NOMO-1 (cell line): Measurements from ENCODE around the gene LAMTOR2.

ENCODE experiments used
- DNase-seq, 2 experiments: peaks; one replicate each; lab custom pipeline; 2025; ENCODE audit not compliant: unreplicated experiment in 2 of 2; lab: John Stamatoyannopoulos, UW

LAMTOR2 gene

DNA sequence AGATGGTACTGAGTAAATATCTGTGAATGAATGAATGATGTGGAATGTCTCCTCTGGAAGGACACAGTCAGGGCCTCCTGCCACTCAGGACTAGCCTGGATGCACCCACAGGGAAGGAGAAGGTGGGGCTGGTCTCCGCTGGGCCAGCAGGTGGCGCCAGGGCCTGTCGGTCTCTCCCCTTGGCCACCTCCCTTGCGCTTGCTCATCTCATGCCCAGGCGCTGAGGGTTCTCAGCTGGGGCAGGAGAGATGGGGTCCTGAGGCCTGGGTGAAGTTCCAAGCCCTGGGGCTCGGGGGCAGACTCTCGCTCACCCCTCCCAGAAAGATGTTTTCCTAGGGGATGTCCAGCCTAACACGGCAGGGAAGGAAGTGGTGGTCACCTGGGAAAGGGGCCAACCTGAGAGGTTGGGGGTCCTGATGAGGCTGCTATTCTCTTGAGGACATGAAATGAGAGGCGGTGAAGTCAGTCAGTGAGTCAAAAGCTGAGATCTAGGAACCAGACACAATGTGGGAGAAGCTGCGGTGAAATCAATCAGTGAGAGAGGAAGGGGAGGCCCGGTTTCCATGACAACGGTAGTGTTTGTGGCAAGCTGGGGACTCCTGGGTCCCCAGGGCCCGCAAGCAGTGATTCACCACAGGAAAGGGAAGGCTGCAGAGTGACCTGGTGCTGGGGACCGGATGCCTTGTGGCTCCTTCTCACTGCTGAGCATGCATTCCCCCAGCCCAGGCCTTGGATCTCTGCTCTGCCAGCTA, 42.2 kb downstream of the LAMTOR2 start:
- DNase-seq, result peak; percentile 81 to 89

DNA sequence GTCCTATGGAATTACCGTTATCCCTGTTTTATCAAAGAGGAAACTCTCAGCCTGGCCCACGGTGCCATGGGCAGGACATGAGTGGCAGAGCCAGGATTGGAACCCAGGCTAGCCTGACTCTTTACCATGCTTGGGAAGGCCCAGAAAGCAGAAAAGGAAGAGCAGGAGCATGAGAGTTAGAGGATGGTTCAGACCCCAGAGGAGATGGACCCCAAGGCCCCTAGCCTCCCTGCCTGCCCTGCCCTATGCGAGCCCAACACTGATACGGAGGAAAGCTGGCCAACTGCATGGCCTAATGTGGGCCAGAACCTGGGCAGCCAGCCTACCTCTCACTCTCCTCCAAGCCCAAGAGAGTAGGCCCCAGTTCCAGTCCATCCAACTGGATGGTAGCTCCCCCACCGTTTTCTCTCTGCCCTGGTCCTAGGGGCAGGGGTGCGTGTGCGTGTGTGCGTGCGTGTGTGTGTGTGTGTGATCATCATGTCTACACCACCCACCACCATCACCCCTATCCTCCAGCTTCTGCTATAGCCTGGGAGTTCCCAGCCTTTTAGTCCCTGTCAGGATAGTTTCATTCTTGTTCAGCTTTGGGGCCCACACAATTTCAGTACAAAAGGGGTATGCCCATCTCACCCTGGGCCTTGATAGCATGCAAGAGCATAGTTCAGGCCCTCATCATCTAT, 43.1 kb downstream of the LAMTOR2 start:
- DNase-seq, result no peak

DNA sequence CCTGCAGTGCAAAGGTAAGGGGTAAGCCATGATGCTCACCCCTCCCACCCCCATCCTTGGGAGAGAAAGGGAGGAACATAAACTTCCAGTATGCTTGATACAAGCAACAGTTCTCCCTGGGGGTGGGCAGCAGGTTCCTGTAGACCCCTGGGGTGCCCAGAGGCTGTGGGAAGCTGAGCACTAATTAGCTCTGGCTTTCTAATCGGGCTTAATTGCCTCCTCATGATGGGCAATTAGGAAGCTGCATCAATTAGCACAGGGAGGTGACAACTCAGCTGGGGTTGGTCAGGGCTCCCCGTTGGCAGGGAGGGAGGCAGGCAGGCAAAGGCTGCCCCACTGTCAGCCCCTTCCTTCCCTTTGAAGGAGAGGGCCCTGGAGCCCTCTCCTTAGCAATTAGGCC, 44.2 kb downstream of the LAMTOR2 start:
- DNase-seq, result no peak

DNA sequence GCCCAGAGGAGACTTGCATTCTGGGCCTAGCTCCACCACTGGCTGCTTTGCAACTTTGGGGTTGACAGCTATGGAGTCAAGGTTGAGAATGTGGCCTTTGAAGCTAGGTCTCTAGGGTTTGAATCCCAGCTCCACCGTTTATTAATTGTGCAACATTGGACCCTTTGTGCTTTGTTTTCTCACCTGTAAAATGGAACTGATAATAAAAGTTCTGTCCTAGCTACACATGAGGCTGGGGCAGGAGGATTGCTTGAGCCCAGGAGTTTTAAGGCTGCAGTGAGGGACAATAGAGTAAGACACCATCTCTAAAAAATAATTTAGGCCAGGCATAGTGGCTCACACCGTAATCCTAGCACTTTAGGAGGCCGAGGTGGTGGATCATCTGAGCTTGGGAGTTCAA, 44.7 kb downstream of the LAMTOR2 start:
- no peak for DNase-seq

DNA sequence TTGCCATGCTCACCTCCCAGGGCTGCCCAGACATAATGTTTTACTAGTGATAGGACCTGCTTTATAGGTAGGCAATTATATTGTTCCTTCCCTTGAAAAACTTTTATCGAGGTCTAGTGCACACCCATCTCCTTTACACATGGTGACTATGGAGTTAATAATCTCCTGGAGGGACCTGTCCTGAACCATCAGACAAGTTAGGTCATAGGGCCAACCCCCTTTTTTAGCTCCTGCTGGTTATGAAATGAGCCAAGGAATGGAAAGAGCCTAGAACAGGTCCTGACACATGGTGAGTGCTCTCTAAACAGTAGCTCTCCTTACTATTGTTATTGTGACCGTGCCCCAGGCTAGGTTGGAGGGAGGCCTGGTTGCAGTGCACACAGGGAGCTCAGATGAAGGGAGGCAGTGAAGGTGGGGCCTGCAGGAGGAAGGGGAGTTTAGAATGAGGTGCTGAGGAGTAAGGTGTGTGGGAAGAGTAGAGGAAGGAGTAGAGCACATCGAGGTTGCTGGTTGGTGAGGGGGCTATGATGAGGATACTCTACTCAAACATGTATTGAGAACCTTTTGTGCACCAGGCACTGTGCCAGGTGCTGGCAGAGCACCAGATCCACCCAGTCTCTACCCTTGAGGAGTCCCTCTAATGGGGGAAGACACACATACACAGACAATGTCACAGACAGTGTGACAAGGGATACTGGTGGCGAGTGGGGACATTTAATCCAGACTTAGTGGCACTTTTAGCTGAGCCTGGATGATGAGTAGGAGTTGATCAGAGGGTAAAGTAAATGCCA, 45.8 kb downstream of the LAMTOR2 start:
- no peak for DNase-seq

DNA sequence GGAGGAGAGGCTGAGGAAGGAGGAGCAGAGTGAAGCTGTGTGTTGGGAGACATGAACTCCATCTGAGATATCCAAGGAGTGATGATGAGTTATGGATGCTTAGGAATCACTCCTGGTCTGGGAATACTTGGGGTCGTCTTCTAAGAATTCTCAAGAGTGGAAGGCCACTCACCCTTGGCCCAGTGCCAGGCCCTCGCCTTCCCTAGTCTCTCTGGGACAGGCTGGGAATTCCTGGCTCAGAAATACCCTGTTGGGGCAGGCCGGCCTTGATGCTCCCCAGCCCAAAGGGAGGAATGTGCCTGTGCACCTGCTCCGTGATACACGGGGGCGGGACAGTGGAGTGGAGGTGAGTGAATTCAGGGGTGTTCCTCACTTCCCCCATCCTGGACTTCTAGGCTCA, 47.3 kb downstream of the LAMTOR2 start:
- DNase-seq, result no peak

DNA sequence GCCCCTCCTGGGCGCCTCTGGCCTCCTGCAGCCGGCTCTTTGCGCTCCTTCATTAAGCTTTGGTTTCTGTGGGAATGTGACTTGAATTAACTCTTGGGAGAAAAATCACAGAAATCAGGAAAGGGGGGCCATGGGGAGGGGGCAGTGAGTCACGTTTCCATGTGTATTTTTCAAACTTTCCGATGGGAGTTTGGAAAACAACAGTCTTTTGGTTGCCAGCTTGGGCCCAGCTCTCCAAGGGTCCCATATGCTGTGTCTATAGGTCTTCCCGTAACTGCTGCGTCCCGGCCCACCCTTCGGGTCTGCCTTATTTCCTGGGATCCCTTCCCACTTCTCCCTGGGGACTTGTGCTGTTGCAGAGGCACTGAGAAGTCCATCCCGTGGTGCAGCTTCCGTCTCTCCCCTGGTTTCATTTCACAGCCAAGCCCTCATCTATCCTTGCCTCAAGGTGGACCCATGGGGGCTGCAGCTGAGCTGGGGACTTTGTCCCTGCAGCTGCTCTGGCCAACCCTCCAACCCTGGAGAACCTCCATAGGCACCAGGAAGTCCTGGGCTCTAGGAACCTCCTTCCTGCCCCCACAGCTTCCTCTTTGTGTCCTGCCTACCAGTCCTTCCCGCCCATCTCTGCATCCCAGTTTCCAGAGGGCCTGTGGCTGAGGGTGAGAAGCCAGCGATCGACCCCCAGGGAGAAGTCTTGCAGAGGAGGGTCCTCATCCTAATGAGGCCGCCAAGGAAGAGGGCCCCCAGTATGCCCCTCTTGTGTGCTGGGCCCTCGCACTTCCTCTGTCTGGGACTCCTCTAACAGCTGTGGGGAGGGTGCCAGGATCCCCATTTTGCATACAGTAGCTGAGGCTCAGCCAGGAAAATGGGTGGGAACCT, 48.3 kb downstream of the LAMTOR2 start:
- peak; percentile 23 to 48 for DNase-seq

DNA sequence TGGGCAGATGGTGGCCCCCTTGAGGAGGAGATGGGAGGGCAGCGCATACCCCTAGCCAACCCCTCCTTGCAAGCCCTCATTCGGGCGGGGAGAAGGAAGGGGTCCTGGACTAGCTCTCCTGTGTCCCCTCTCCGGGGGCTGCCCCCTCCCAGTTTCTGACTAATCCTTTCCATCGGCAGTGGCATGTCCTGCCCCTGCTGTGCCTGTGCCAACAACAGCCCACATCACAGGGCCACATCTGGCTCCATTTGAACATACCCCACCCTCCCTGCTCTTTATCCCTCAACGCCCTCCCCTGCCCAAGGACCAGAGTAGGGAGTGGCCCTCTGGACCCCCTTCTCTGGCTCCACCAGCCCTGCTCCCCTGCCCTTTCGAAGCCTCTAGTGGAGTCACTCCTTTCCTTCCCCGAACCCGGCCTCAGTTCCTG, 49.0 kb downstream of the LAMTOR2 start:
- no peak for DNase-seq

DNA sequence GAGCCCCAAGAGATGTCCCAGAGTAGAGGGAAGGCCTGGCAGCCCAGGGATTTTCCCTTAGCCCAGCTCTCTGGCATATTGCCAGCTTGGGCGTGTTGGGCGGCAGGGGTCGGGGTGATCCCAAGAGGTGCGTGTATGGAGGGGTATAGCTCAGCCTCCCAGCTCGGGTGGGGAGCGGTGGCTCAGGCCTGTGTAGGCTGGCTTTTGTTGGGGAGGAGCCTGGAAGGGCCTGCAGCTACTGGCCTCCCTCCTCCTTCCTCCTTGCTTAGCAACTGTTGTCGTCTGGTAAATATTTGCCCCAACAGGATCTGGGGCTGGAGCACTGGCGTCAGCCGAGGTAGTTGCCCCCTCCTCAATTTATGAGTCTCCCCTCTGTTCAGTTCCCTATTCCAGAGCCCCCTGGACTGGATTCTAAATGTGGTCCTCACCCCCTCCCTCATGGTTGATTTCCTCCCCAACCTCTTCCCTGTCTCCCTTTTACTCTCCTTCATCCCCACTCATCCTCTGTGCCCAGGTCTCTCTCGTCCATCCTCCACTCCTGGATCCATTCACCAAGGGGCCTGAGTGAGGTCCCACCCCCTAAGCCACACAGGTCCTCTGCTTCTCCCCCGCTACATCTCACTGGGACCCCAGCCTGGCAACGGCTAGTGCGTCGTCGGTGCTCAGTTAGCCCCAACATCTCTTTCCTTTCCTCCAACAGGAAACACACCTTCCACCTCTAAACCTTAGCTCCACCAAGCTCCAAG, 49.7 kb downstream of the LAMTOR2 start:
- DNase-seq, result no peak

DNA sequence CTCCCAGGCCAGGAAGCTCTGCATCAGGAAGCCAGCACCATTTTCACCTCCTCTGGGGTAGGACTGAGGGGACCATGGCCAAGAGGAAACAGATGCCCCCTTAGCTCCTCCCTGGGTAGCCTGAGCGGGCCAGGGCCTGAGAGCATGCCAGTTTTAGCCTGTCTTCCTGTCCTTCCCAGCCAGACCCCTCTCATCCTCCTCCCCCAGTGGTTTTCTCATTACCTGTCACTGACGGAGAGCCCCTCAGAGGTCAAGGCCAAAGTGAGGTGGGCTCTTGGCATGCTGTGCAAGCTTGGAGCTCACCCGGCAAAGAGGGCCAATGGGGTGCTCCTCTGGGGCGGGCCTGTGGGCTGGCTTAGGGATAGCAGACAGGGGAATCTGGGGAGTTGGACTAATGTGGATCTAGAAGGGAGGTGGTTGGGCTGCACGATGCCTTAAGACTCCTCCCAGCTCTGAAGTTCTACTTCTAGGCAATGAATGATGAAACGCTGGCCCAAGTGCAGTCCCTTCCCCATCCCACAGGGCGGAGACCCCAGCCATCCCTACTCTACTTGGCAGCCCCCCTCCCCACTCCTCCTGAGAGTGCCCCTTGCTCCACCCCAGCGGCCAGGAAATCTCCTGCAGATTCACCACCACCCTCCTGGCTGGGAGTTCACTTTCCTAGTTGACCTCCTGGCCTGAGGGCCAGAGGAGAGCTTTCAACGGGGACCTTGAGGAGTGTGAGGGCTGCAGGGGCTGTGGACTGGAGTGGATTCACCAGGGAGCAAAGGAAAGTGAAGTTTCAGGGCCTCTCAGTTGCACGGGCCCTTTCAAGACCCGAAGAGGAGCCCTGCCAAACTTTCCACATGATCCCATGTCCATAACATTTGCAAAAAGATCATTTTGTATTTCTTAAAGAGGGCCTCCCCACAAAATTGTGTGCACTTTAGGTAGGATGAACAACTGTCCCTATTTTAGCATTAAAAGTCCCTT, 50.6 kb downstream of the LAMTOR2 start:
- DNase-seq, result no peak

DNA sequence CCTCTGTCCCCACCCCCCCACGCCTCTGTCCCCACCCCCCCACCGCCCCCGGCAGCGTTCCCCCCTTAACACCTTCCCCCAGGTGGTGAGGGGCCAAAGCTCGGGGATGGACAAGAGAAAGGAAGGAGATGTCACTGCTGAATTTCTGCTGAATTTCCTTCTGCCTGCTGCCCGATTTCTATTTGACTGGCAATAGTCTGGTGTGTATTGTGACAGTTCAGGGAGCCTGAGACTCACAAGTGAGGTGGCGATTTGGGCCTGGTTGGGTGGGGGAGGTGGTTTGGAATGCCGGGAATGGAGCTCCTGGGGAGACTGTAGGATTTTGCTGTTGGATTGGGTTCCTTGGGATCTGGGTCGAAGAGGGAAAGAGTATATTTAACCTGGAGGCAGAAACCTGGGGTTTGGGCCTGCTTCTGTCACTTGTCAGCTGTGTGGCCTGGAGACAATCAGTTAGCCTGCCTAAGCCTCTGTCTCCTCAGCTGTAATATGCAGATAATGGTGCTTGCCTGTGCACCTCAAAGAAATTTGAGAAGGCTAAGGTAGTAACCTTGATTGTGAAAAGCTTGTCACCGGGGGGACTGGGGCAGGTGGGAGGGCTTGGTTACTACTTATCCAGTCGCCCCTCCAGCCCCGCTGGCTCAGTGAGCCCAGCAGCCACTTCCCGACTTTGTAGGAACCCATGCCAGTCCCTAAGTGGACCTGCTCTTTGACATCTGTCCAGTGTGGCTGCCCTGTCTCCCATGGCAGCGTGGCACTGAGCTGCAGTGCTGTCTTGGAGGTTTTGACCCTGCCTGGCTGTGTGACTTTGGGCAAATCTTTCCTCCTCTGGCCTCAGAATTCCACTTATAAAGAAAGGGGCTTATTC, 52.3 kb downstream of the LAMTOR2 start:
- no peak for DNase-seq

DNA sequence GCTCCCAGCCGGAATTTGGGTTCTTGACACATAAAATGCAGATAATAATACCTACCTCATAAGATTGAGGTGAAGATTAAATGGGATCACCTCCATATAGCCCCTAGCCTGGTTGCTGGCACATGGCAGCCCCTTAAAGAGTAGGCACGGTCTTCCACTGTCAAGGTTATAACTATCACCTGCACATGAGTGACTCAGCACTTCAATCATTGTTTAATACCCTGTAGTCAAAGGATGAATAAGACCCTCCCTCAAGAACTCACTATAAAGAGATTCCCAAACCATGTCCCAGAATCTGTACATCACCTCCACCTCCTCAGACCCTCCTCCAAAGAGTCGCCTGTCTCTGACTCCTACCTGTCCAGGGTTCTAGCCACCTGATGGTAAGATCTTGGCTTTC, 53.5 kb downstream of the LAMTOR2 start:
- no peak for DNase-seq
